Sigmoid colon (tissue), 4 donors: ENCODE results near the gene DENND5A.

Experiments
- CTCF ChIP-seq, 4 experiments: fragments of 450-650 bp in 3 of 4; fragments of 200-600 bp in 1 of 4; IDR thresholded peaks; one replicate each; pipeline ENCODE4 v1.5.1; 2016 to 2019; ENCODE audit warnings: antibody characterized with exemption in 4 of 4, mild to moderate bottlenecking in 3 of 4, moderate library complexity in 2 of 4
- EP300 ChIP-seq, 4 donors: sonication (generic); formaldehyde crosslinking; IDR thresholded peaks; one replicate each; pipeline ENCODE4 v1.6.1; 2017; ENCODE audit warnings: antibody characterized with exemption in 4 of 4
- POLR2A ChIP-seq, 2 donors: fragments of 450-650 bp; IDR thresholded peaks; one replicate each; pipeline ENCODE4 v1.6.1; 2016; ENCODE audit warnings: antibody characterized with exemption in 2 of 2, mild to moderate bottlenecking in 2 of 2, moderate library complexity in 2 of 2
- POLR2AphosphoS5 ChIP-seq, 4 donors: sonication (generic); formaldehyde crosslinking; IDR thresholded peaks; one replicate each; pipeline ENCODE4 v1.6.1; 2017; ENCODE audit warnings: antibody characterized with exemption in 4 of 4

GRCh38 chr11:9143721-9144120 lies 121.4 kb downstream of the DENND5A start:
- TF ChIP-seq CTCF (IDR thresholded peaks at IDR 0.05) (no peak), EP300 (IDR thresholded peaks at IDR 0.05) (no peak), POLR2A (IDR thresholded peaks at IDR 0.05) (no peak), POLR2AphosphoS5 (IDR thresholded peaks at IDR 0.05) (no peak)
